ENCODE results near the gene PIK3AP1. TPM values are rescaled to one million over a fixed set of nuclear protein-coding genes. Genes with fewer than 3 reads are reported as not detected.

PIK3AP1 gene
- total RNA-seq, 1 donor from 2014 or later: 1.3 TPM

GRCh38 chr10:96712662-96713271, 7.5 kb downstream of the PIK3AP1 start:
- DNase-seq (ENCODE audit: low read depth, low spot score): no peak
- Mint-ChIP-seq H3K4me1 (no peaks in the 10 kb centered on the region), H3K27ac (ENCODE audit: unreplicated experiment) (no peak overlapping the region), H3K4me3 (no peak overlapping the region), H3K9me3 (no peaks in the 10 kb centered on the region), H3K36me3 (ENCODE audit: low read depth) (no peaks in the 10 kb centered on the region), H3K27me3 (ENCODE audit: low read depth) (no peaks in the 10 kb centered on the region)
- TF ChIP-seq, protein P1, sequence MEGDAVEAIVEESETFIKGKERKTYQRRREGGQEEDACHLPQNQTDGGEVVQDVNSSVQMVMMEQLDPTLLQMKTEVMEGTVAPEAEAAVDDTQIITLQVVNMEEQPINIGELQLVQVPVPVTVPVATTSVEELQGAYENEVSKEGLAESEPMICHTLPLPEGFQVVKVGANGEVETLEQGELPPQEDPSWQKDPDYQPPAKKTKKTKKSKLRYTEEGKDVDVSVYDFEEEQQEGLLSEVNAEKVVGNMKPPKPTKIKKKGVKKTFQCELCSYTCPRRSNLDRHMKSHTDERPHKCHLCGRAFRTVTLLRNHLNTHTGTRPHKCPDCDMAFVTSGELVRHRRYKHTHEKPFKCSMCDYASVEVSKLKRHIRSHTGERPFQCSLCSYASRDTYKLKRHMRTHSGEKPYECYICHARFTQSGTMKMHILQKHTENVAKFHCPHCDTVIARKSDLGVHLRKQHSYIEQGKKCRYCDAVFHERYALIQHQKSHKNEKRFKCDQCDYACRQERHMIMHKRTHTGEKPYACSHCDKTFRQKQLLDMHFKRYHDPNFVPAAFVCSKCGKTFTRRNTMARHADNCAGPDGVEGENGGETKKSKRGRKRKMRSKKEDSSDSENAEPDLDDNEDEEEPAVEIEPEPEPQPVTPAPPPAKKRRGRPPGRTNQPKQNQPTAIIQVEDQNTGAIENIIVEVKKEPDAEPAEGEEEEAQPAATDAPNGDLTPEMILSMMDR (conservative IDR thresholded peaks at IDR 0.05): no peak

DNA sequence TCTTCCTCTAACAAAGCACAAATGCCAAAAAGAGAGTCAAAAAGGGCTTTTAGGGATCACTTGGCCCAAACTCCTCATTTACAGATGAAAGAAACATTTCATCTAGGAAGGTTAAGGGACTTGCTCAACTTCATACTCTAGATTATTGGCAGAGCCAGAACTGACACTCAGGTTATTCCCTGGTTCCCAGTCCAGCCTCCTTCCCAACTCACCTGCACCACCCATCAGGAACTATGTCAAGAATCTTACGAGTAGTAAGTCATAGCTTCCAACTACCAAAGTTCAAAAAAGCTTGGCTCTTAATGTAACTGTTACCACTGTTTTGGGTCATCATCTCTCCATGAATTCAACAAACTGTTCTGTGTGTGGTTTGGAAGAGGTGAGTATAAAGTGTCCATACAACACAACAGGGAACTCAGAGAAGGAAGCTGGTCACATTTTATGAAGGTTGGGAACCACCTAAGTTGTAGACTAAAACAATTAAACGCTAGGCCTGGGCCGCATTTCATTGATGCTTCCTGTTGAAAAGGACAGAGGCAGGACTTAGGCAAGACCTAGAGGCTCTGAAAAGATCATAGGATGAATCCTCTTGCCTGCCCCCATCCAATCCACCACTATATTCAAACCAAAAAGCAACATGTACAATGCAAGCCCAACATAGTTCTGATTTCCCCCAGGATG, 9.1 kb downstream of the PIK3AP1 start:
- Mint-ChIP-seq H3K27ac (ENCODE audit: unreplicated experiment) (no peak overlapping the region), H3K9me3 (no peaks in the 10 kb centered on the region), H3K4me3 (no peak overlapping the region), H3K36me3 (ENCODE audit: low read depth) (no peaks in the 10 kb centered on the region), H3K4me1 (no peaks in the 10 kb centered on the region), H3K27me3 (ENCODE audit: low read depth) (no peaks in the 10 kb centered on the region)
- TF ChIP-seq, protein P1 (conservative IDR thresholded peaks at IDR 0.05): no peak
- DNase-seq (ENCODE audit: low read depth, low spot score): no peak

- H3K36me3 Mint-ChIP-seq (ENCODE audit: low read depth): no peaks in the 10 kb centered on the region
- no peaks in the 10 kb centered on the region for H3K27me3 Mint-ChIP-seq (ENCODE audit: low read depth)
- no peaks in the 10 kb centered on the region for H3K9me3 Mint-ChIP-seq
- H3K4me1 Mint-ChIP-seq: no peaks in the 10 kb centered on the region
- H3K27ac Mint-ChIP-seq (ENCODE audit: unreplicated experiment): no peak overlapping the region
- DNase-seq (ENCODE audit: low read depth, low spot score): no peak
- TF ChIP-seq, protein P1 (conservative IDR thresholded peaks at IDR 0.05): no peak
- no peak overlapping the region for H3K4me3 Mint-ChIP-seq
These were observed 10.8 kb downstream of the PIK3AP1 start for GRCh38 chr10:96709525-96709924.

GRCh38 chr10:96708996-96709395, 11.3 kb downstream of the PIK3AP1 start:
- Mint-ChIP-seq H3K4me3 (no peak overlapping the region), H3K4me1 (no peaks in the 10 kb centered on the region), H3K27me3 (ENCODE audit: low read depth) (no peaks in the 10 kb centered on the region), H3K9me3 (no peaks in the 10 kb centered on the region), H3K36me3 (ENCODE audit: low read depth) (no peaks in the 10 kb centered on the region), H3K27ac (ENCODE audit: unreplicated experiment) (no peak overlapping the region)
- TF ChIP-seq, protein P1 (conservative IDR thresholded peaks at IDR 0.05): no peak
- no peak for DNase-seq (ENCODE audit: low read depth, low spot score)

- Mint-ChIP-seq H3K9me3 (no peaks in the 10 kb centered on the region), H3K27me3 (ENCODE audit: low read depth) (no peaks in the 10 kb centered on the region), H3K27ac (ENCODE audit: unreplicated experiment) (no peak overlapping the region), H3K36me3 (ENCODE audit: low read depth) (no peaks in the 10 kb centered on the region), H3K4me1 (no peaks in the 10 kb centered on the region), H3K4me3 (no peak overlapping the region)
- DNase-seq (ENCODE audit: low read depth, low spot score): no peak
- TF ChIP-seq, protein P1 (conservative IDR thresholded peaks at IDR 0.05): no peak
These were observed 11.9 kb downstream of the PIK3AP1 start for GRCh38 chr10:96708456-96708855.
